HG02884 (cell line): ENCODE measurements around the gene ADAM11.

Experiments used
- ATAC-seq: cut with Tn5 transposase; IDR thresholded peaks from one replicate; pipeline ENCODE4 v1.9.1; 2021; ENCODE audit warnings: mild to moderate bottlenecking, moderate library complexity; ENCODE audit not compliant: unreplicated experiment

Gene ADAM11

DNA sequence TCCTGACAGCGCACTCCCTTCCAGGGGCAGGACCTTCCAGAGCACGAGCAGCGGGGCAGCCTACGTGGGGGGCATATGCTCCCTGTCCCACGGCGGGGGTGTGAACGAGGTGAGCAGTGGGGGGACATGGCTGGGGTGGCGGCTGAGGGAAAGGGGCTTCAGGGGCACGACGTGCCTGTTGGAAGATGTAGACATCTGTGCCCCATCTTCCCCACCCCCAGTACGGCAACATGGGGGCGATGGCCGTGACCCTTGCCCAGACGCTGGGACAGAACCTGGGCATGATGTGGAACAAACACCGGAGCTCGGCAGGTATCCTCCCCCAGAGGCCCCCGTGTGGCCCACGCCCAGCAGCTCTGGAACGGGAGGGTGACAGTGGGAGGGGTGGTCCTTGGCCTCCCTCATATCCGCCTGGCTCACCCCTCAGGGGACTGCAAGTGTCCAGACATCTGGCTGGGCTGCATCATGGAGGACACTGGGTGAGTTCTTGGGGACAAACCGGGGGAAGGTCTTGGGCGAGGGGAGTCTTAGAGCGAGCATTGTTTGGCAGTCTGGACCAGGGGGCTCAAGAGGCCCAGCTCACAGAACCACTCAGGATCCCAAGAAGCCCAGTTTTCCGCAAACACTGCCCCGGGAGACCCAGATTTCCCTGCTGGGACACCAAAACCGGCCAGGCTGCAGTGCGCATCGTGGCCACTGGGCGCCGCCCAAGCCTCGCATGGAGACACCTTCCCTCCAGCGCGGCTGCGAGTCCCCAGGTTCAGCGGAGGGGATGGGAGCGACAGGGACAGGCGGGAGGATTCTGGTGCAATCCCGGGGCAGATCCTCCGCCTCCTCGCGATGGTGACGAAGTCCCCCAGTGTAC is 15.7 kb downstream of the ADAM11 start:
- ATAC-seq = peak; percentile 19

DNA sequence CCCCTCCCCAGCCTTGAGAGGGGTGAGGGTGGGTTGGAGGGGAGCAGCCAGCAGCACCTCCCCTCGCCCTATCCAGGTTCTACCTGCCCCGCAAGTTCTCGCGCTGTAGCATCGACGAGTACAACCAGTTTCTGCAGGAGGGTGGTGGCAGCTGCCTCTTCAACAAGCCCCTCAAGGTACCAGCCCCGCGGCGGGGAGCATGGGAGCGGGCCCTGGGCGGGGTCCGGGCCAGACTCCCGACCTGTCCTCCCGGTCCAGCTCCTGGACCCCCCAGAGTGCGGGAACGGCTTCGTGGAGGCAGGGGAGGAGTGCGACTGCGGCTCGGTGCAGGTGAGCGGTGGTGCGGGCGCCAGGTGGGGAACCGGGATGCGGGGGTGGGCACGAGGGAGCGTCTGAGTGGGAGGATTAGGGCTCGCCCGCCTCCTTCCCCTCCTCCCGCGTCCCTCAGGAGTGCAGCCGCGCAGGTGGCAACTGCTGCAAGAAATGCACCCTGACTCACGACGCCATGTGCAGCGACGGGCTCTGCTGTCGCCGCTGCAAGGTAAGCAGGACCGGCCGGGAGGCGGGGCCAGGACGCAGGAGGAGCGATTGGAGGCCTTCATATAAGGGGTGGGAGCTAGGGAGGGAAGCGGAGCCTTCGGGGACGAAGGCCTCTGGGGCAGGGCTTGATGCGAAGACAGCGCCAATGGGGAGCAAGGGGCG is 16.5 kb downstream of the ADAM11 start:
- ATAC-seq = peak; percentile 89

DNA sequence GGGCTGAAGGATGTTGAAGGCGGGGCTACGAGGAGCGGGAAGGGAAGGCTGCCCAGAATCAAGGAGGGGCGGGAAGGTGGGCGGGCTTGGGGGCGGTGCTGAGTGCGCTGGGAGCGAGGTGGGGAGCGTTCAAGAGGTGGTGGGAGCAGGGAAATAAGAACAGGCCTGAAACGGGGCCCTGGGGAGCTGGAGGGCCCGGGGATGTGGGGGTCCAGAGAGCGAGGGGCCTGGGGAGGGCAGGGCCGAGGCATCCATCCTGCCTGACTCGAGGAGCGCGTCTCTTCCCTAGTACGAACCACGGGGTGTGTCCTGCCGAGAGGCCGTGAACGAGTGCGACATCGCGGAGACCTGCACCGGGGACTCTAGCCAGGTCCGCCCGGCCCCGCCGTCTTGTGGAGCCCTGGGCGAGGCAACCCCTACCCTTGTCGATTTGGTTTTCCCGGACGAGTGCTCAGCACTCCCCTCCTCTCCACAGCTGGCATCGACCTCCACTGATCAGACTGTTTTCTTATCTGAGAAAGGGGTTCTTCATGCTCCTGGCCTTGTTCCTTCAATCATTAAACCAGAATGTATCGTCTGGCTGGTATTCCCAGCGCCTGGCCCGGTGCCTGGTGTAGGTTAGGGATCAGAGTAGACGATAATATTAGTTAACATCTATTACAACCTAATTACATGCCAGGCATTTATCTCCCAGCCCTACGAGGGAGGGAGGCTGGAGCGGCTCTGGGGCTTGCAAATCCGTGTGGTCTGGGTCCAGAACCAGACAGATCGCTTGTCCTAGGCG is 17.2 kb downstream of the ADAM11 start:
- ATAC-seq = no peak

DNA sequence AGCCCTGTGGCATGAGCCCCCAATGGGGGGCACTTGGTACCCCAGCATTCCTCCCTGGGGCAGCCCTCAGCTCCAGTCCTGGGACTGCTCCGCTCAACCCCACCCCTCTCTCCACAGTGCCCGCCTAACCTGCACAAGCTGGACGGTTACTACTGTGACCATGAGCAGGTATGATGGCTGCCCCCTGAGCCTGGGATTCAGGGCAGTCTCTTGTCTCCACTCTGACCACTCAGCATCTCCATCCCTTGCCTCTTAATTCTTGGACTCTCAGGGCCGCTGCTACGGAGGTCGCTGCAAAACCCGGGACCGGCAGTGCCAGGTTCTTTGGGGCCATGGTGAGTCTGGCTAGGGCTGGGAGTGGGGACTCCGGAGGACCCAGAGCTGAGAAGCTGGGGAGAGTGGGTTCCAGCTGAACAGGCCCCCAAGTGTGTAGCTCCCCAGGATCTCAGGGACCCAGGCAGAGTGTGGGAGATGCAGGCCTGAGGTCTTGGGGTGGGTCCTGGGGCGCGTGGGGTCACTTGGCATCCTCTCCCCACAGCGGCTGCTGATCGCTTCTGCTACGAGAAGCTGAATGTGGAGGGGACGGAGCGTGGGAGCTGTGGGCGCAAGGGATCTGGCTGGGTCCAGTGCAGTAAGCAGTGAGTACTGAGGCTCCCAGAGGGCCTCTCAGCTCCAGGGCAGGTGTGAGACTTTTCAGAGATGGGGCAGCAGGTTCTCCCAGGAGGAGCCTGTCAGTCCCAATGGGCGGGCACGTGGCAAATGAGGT is 18.0 kb downstream of the ADAM11 start:
- ATAC-seq = no peak

DNA sequence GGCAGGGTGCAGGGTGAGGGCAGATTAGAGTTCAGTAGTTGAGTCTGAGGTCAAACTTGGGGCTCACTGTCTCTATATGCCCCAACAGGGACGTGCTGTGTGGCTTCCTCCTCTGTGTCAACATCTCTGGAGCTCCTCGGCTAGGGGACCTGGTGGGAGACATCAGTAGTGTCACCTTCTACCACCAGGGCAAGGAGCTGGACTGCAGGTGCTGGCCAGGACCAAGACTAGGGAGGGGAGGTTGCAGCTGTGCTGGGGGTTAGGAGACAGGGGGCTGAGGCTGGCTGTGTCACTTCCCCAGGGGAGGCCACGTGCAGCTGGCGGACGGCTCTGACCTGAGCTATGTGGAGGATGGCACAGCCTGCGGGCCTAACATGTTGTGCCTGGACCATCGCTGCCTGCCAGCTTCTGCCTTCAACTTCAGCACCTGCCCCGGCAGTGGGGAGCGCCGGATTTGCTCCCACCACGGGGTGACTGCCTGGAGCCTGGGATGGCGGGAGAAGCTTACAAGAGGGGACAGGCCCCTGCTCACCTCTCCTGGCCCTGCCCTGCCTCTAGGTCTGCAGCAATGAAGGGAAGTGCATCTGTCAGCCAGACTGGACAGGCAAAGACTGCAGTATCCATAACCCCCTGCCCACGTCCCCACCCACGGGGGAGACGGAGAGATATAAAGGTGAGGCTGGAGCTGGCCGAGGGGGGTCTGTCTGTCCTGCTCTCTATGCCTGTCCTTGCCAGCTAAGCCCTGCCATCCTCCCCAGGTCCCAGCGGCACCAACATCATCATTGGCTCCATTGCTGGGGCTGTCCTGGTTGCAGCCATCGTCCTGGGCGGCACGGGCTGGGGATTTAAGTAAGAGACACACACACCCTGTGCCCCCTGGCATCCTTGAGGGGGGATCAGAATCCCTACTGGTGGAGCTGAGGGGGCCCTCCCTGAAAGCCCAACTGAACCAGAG is 18.9 kb downstream of the ADAM11 start:
- no peak for ATAC-seq

DNA sequence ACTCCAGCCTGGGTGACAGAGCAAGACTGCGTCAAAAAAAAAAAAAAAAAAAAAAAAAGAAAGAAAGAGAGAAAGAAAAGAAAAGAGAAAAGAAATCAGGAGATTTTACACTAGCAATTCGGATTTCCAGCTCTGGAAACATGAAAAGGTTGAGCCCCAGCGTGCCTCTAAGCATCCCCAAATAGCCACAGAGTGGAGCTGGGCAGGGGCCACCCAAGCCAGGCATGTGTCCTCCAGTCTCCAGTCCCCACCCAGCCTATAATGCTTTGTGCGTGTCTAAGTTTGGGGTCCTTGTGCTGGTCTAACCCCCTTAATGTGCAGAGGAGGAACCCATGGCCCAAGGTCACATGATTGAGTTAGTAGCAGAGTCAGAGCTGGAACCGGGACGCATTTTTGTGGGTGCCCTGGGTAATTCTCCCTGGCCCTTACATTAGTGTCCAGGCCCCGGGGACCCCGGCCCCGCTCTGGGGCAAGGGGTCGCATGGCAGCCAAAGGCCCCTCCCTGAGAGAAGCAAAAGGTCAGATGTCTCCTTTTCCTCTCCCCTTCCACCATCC is 19.9 kb downstream of the ADAM11 start:
- no peak for ATAC-seq

DNA sequence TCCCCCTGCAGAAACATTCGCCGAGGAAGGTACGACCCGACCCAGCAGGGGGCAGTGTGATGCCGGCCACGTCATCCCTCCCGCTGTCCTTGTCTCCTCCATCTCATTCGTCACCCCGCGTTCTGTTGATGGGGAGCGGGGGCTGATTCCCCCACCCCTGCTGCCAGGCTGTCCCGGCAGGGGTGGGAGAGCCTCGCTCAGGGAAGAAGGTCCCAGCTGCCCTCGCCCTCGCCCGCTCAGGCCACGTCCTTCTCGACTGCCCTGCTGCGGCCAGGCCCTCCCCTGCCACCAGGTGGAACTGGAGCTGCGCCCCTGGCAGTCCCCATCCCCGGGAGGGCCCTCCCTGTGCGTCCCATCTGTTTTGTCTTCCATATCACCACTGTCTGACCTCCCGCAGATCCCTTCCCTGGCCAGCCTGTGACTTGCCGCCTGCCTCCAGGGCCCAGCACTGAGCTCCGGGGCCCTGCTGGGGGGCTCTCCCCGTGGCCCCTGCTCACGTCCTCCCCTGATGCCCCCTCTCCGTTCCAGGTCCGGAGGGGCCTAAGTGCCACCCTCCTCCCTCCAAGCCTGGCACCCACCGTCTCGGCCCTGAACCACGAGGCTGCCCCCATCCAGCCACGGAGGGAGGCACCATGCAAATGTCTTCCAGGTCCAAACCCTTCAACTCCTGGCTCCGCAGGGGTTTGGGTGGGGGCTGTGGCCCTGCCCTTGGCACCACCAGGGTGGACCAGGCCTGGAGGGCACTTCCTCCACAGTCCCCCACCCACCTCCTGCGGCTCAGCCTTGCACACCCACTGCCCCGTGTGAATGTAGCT is 20.6 kb downstream of the ADAM11 start:
- ATAC-seq = no peak

DNA sequence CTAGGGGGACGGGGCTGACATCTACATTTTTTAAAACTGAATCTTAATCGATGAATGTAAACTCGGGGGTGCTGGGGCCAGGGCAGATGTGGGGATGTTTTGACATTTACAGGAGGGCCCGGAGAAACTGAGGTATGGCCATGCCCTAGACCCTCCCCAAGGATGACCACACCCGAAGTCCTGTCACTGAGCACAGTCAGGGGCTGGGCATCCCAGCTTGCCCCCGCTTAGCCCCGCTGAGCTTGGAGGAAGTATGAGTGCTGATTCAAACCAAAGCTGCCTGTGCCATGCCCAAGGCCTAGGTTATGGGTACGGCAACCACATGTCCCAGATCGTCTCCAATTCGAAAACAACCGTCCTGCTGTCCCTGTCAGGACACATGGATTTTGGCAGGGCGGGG is 21.4 kb downstream of the ADAM11 start:
- ATAC-seq = no peak

DNA sequence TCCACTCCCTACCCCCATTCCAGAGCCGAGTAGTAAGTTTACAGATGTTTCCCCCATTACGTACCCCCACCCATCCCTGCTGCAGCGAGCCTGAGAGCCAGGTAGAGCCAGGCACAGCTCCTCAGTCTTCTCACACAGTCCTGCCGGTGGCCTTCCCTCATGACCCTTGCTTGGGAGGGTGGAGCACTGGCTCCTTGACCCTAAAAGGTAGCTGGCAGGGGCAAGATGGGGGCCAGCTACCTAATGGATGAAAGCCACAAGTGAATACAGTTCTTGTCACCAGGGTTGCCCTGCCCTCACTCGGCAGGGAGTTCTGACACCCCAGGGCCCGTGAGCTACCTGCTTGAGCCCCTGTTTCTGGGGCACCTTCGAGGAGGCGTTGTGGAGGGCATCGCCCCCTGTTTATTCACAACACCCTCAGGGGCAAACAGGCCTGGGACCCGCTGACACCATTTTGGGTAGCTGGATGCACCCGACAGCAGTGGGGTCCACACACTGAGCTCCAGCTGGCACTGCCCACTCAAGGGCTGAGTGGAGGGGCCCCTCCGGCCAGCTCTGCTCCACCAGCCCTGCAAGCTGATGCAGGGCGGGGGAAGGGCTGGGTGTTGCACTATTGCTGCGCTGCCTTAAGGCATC is 22.2 kb downstream of the ADAM11 start:
- ATAC-seq = no peak

DNA sequence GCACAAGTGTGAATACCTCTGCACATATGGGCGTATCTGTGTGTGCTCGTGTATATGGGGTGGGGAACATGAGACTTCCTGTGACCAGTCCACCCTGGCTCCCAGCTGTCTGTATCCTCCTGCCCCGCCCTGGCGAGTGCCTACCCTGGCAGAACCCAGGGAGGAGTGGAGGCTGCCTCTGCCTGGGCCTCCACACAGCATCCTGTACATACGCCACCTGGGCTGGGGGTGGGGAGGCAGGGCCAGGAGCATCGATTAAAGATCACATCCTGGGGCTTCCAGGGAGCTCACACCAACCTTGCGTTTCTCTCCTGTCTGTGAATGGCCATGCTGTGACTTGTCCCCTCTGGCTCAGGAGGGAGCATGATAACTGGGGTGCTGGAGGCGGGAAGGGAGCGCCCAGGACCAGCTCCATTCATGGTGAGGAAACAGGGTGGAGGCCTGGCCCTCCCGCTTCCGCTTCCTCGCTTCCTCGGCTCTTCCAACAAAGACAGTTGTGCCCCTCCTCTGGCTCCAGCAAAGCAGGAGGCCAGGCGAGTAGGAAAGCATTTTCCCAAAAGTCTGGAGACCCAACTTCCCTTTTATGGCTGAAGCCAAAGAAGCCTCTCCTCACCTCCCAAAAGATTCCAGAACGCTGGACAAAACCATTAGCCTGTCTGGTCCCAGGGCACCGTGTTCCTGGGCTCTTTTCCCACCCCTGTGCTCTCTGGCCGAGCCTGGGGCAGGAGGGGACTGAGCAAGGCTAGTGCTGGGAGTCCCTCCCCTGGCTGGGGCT is 22.9 kb downstream of the ADAM11 start:
- ATAC-seq = no peak

DNA sequence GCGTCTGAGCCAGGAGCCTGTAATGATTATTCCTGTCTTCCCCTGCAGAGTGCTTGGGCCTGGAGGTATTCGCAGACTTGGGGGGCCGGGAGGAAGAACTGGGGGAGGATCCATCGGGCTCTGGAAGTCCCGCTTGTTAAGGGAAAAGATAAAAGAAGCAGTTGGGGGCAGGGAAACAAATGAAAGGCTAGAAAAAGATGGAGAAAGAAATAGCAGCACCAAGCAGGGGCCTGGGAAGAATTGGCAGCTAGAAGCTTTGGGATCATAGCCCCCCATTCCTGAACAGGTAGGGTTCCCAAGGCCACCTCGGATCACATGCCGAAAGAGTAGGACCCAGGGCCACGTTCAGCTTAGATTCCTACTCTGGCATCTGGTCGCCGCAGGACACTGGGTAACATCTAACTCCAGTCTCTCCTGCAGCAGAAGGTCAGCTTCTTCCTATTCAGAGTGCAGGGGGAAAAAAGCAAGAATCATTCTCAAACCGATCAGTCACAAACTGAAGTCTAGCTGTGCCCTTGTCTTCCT is 23.6 kb downstream of the ADAM11 start:
- ATAC-seq = no peak

DNA sequence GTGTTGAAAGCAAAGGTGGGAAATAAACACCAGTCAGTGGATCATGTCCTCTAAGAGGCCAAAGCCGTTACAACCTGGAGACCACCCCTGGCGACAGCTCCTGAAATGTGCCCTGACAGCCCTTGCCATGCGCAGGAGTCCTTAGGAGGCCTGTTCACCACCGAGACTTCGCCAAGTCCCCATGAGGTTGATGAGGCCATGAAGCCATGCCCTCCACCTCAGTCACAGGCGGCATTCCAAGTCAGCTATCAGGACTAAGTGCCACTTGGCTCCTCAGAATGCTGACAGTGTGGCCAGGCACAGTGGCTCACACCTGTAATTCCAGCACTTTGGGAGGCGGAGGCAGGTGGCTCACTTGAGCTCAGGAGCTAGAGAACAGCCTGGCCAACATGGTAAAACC is 27.1 kb downstream of the ADAM11 start:
- no peak for ATAC-seq

DNA sequence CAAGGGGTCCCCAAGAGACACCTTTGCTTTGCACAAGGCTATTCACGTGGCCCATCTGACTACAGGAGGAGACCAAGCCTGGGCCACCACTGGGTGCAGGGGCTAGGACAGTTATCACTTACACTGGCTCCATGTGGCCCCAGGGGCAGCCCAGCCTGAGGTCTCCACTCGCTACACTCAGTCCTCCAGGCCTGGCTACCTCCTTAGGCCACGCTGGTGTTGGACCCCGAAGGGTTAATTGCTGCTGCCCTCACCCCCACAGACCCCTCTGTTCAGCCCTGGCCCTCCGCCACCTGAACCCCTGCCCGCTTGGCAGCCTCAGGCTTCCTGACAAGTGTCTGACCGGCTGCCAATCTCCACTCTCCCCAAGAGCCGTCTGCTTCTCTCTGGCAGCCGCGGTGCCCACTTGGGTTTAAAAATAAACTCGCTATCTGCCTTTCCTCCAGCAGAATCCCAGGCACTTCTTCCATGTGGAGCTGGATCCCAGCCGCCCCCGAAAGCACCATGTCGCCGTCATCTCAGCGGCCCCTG is 27.8 kb downstream of the ADAM11 start:
- ATAC-seq = no peak

DNA sequence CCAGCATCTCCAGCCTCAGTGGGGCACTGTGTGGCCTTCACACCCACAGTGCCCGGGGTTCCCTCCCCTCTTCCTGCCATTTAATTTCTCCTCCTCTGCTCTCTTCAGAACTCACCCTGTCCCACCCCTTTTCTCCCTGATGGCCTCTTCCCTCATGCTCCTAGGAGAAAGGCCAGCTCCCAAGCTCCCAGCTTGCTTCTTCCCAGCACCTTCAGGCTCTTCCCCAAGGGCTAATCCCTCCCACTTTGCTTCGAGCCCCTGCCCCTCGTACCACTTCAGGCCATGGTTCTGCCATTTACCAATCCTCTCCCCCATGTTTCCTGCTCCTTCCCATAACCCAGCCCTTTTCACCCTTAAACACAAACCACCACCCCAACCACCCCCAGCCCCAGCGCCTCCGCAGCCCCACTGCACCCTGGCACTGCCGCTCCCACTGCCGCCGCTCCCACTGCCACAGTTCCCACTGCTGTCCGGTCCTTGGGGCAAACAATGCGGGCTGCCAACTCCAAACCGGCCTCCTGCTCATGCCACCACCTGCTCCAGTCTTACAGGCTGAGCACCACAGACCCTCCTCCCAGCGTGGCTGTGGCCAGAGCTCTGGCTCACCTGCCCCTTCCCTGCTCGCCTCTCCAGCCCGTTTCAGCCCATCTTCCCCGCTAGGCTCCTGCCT is 28.6 kb downstream of the ADAM11 start:
- no peak for ATAC-seq

DNA sequence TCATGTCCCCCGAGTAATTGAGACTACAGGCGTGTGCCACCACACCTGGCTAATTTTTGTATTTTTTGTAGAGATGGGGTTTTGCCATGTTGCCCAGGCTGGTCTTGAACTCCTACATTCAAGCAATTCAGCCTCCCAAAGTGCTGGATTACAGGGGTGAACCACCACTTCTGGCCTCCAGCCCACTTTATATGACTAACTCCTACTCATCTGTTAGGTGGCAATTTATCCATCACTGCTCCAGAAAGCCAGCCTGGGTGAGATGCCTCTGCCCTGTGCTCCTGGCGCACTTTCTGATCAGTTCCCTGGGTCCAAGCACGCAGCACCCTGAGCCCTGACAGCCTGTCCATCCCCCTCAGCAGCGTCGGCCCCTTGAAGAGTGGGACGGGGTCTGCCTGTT is 29.4 kb downstream of the ADAM11 start:
- no peak for ATAC-seq

DNA sequence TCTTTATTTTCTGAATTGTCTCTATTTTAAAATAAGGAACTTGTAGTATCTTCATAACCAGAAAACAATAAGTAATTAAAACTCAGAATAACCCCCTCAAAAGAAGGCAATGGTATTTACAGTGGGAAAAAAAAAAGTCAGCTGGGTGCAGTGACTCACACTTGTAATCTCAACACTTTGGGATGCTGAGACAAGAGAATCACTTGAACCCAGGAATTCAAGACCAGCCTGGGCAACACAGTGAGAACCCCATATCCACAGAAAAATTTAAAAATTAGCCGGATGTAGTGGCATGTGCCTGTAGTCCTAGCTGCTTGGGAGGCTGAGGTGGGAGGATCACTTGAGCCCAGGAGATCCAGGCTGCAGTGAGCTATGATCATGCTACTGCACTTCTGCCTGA is 33.5 kb downstream of the ADAM11 start:
- no peak for ATAC-seq
